Brain microvascular endothelial cell (primary cell): ENCODE measurements around the gene NHLH2.

Experiments used
- DNase-seq: peaks from one replicate; pipeline ENCODE4 v3.0.0-alpha.2; 2020
- H3K27ac ChIP-seq: fragments of 250-450 bp; sonication (Bioruptor Pico); 2 replicates; pipeline ENCODE4 v1.5.1; 2020; ENCODE audit warnings: mild to moderate bottlenecking, moderate library complexity
- H3K27me3 ChIP-seq: fragments of 250-450 bp; sonication (Bioruptor Pico); replicated peaks from 2 replicates; pipeline ENCODE4 v1.5.1; 2020; ENCODE audit warnings: mild to moderate bottlenecking
- H3K36me3 ChIP-seq: fragments of 250-450 bp; sonication (Bioruptor Pico); replicated peaks from 2 replicates; pipeline ENCODE4 v1.5.1; 2020; ENCODE audit warnings: mild to moderate bottlenecking
- H3K4me3 ChIP-seq: 2 replicates; pipeline ENCODE4 v1.5.1; 2011; ENCODE audit warnings: low read depth, mild to moderate bottlenecking, control low read depth, low read length, moderate library complexity
- CTCF ChIP-seq: IDR thresholded peaks from 2 replicates; pipeline ENCODE4 v1.5.1; 2011; ENCODE audit warnings: low read depth, mild to moderate bottlenecking, moderate library complexity, low read length, control low read depth, inconsistent platforms; ENCODE audit errors: missing control alignments
- in situ Hi-C: cut with HindIII; loops from 2 replicates; pipeline ENCODE4 v1.10.0; 2017; ENCODE audit warnings: low sequenced_read_pairs, low pct_ligation_motif_present

NHLH2 gene

GRCh38 chr1:115814685-115815398 is 26.1 kb downstream of the NHLH2 start:
- Histone ChIP-seq H3K27ac (no peak overlapping the region), H3K4me3 (no peak overlapping the region), H3K36me3 (no peaks in the 10 kb centered on the region), H3K27me3 (no peaks in the 10 kb centered on the region)
- in situ Hi-C loops: no loop called here
- DNase-seq: no peak
- TF ChIP-seq CTCF: no peak

GRCh38 chr1:115813727-115814126 is 27.2 kb downstream of the NHLH2 start:
- in situ Hi-C loops: no loop called here
- no peaks in the 10 kb centered on the region for H3K36me3 ChIP-seq
- H3K4me3 ChIP-seq: no peak overlapping the region
- no peak for DNase-seq
- H3K27ac ChIP-seq: no peak overlapping the region
- TF ChIP-seq CTCF: no peak
- no peaks in the 10 kb centered on the region for H3K27me3 ChIP-seq

GRCh38 chr1:115811140-115811828 is 29.6 kb downstream of the NHLH2 start:
- in situ Hi-C loops: no loop called here
- H3K4me3 ChIP-seq: no peak overlapping the region

GRCh38 chr1:115810609-115811008 is 30.3 kb downstream of the NHLH2 start:
- Histone ChIP-seq H3K27ac (no peak overlapping the region), H3K27me3 (no peaks in the 10 kb centered on the region), H3K4me3 (no peak overlapping the region), H3K36me3 (no peaks in the 10 kb centered on the region)
- DNase-seq: no peak
- no peak for TF ChIP-seq CTCF
- in situ Hi-C loops: no loop called here

More at GRCh38 chr1:115811140-115811828, 29.6 kb downstream of the NHLH2 start:
- Histone ChIP-seq H3K27ac (no peak overlapping the region), H3K36me3 (no peaks in the 10 kb centered on the region), H3K27me3 (no peaks in the 10 kb centered on the region)
- no peak for DNase-seq
- TF ChIP-seq CTCF: no peak

GRCh38 chr1:115809847-115810246 is 31.1 kb downstream of the NHLH2 start:
- TF ChIP-seq CTCF: no peak
- Histone ChIP-seq H3K27ac (no peak overlapping the region), H3K4me3 (no peak overlapping the region), H3K36me3 (no peaks in the 10 kb centered on the region), H3K27me3 (no peaks in the 10 kb centered on the region)
- DNase-seq: no peak
- in situ Hi-C loops: no loop called here
